ENCODE results near the gene MEA1. TPM values are rescaled to one million over a fixed set of nuclear protein-coding genes. Genes with fewer than 3 reads are reported as not detected.

The MEA1 gene
- total RNA-seq, 1 donor from 2014 or later = 73.1 TPM

DNA sequence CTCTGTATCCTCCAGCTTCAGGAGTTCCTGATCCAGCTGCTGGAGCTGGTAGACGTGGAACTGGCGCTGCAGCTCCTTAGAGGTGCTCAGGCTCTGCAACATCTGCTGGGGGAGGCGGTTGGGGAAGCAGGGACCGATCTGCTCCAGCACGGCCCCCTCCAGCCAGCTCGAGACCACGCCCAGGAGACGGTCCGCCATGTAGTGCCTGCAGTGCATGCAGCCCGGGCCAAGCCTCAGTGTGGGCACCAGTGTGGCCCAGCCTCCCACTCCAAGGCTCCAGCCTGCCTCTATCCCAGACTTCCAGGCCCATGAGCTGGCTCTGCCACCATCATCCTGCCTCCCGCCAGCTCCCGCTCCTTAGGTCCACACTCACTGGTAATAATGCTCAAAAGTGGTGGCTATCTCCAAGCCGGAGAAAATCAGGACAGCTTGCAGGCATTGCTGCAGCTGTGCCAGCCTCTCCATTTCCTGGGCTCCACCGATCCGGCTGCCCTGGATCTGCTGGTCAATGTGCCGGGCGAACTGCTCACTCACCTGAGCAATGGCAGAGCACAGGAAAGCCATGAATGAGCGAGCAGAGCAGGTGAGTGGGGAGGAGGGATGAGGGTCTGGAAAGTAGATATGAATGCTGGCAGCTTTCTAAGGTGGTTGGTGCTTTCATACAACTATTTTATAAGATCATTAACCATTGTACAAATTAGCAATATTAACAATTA, 27.0 kb upstream of the MEA1 start:
- peaks cover 3% of the 10 kb centered on the region for H4K20me1 ChIP-seq (ENCODE audit: low read depth)
- no peaks in the 10 kb centered on the region for H3K27me3 ChIP-seq
- H3F3A ChIP-seq (ENCODE audit: low read depth) = peaks cover 3% of the 10 kb centered on the region
- DNase-seq (ENCODE audit: low spot score) = no peak
- Mint-ChIP-seq H3K4me3 (no peak overlapping the region), H3K27me3 (ENCODE audit: insufficient read depth, low read depth) (peaks cover 5% of the 10 kb centered on the region), H3K4me1 (peaks cover 3% of the 10 kb centered on the region), H3K36me3 (peaks cover 32% of the 10 kb centered on the region), H3K9me3 (no peaks in the 10 kb centered on the region), H3K27ac (peak overlapping the region; percentile 94)
- H3K4me1 ChIP-seq = no peaks in the 10 kb centered on the region
- H3K9me3 ChIP-seq (ENCODE audit: low read depth) = no peaks in the 10 kb centered on the region
- no peak overlapping the region for H3K27ac ChIP-seq
- H3K79me2 ChIP-seq (ENCODE audit: low read depth) = no peaks in the 10 kb centered on the region
- no peak overlapping the region for H3K4me3 ChIP-seq
- TF ChIP-seq EZH2phosphoT487 (IDR thresholded peaks at IDR 0.05) (no peak), EZH2 (IDR thresholded peaks at IDR 0.05) (no peak)
- TF ChIP-seq, protein P1, sequence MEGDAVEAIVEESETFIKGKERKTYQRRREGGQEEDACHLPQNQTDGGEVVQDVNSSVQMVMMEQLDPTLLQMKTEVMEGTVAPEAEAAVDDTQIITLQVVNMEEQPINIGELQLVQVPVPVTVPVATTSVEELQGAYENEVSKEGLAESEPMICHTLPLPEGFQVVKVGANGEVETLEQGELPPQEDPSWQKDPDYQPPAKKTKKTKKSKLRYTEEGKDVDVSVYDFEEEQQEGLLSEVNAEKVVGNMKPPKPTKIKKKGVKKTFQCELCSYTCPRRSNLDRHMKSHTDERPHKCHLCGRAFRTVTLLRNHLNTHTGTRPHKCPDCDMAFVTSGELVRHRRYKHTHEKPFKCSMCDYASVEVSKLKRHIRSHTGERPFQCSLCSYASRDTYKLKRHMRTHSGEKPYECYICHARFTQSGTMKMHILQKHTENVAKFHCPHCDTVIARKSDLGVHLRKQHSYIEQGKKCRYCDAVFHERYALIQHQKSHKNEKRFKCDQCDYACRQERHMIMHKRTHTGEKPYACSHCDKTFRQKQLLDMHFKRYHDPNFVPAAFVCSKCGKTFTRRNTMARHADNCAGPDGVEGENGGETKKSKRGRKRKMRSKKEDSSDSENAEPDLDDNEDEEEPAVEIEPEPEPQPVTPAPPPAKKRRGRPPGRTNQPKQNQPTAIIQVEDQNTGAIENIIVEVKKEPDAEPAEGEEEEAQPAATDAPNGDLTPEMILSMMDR (IDR thresholded peaks at IDR 0.05) = no peak
- H2AFZ ChIP-seq (replicated peaks) = no peak overlapping the region
- H3K9ac ChIP-seq = no peak overlapping the region
- no peaks in the 10 kb centered on the region for H3K36me3 ChIP-seq
- no peak overlapping the region for H3K4me2 ChIP-seq

GRCh38 chr6:43038727-43039126, 25.0 kb upstream of the MEA1 start:
- Mint-ChIP-seq H3K9me3 (no peaks in the 10 kb centered on the region), H3K27me3 (ENCODE audit: insufficient read depth, low read depth) (peaks cover 5% of the 10 kb centered on the region), H3K4me1 (peaks cover 7% of the 10 kb centered on the region), H3K36me3 (peaks cover 29% of the 10 kb centered on the region), H3K27ac (peak overlapping the region; percentile 34), H3K4me3 (no peak overlapping the region)
- Histone ChIP-seq H3K4me3 (no peak overlapping the region), H3K79me2 (ENCODE audit: low read depth) (no peaks in the 10 kb centered on the region), H3K27me3 (no peaks in the 10 kb centered on the region), H3F3A (ENCODE audit: low read depth) (peaks cover 10% of the 10 kb centered on the region), H3K4me2 (no peak overlapping the region), H3K9ac (no peak overlapping the region), H3K27ac (no peak overlapping the region), H3K36me3 (no peaks in the 10 kb centered on the region), H2AFZ (replicated peaks) (no peak overlapping the region), H3K4me1 (no peaks in the 10 kb centered on the region), H3K9me3 (ENCODE audit: low read depth) (no peaks in the 10 kb centered on the region), H4K20me1 (ENCODE audit: low read depth) (peaks cover 11% of the 10 kb centered on the region)
- TF ChIP-seq, protein P1 (IDR thresholded peaks at IDR 0.05) = no peak
- TF ChIP-seq EZH2phosphoT487 (IDR thresholded peaks at IDR 0.05) (no peak), EZH2 (IDR thresholded peaks at IDR 0.05) (no peak)
- DNase-seq (ENCODE audit: low spot score) = no peak

GRCh38 chr6:43037706-43038105, 24.0 kb upstream of the MEA1 start:
- Mint-ChIP-seq H3K4me3 (no peak overlapping the region), H3K27ac (no peak overlapping the region), H3K9me3 (no peaks in the 10 kb centered on the region), H3K4me1 (peaks cover 7% of the 10 kb centered on the region), H3K27me3 (ENCODE audit: insufficient read depth, low read depth) (peaks cover 5% of the 10 kb centered on the region), H3K36me3 (peaks cover 32% of the 10 kb centered on the region)
- H3K4me2 ChIP-seq = no peak overlapping the region
- H3K79me2 ChIP-seq (ENCODE audit: low read depth) = no peaks in the 10 kb centered on the region
- TF ChIP-seq EZH2phosphoT487 (IDR thresholded peaks at IDR 0.05) = no peak
- no peak for TF ChIP-seq EZH2 (IDR thresholded peaks at IDR 0.05)
- TF ChIP-seq, protein P1 (IDR thresholded peaks at IDR 0.05) = no peak
- H2AFZ ChIP-seq (replicated peaks) = no peak overlapping the region
- H3K9ac ChIP-seq = no peak overlapping the region
- no peak for DNase-seq (ENCODE audit: low spot score)
- no peaks in the 10 kb centered on the region for H3K4me1 ChIP-seq
- H3K4me3 ChIP-seq = no peak overlapping the region
- peaks cover 12% of the 10 kb centered on the region for H3F3A ChIP-seq (ENCODE audit: low read depth)
- no peaks in the 10 kb centered on the region for H3K36me3 ChIP-seq
- H3K9me3 ChIP-seq (ENCODE audit: low read depth) = no peaks in the 10 kb centered on the region
- no peak overlapping the region for H3K27ac ChIP-seq
- H4K20me1 ChIP-seq (ENCODE audit: low read depth) = peaks cover 11% of the 10 kb centered on the region
- no peaks in the 10 kb centered on the region for H3K27me3 ChIP-seq
